OCI-LY3 (cell line): ENCODE results near the gene TMPRSS2.

ENCODE experiments used
- EZH2phosphoT487 ChIP-seq: fragments of 200-600 bp; shearing (Covaris generic); IDR thresholded peaks from 2 replicates; pipeline ENCODE4 v1.6.1; 2018; ENCODE audit warnings: antibody characterized with exemption, mixed run types, low read depth
- TF ChIP-seq, protein P1 (sequence below): fragments of 200-600, 300-600 bp; sonication (generic); IDR thresholded peaks from 2 replicates; pipeline ENCODE4 v1.5.1; 2014; ENCODE audit warnings: antibody characterized with exemption, low read length, low read depth

DNA sequence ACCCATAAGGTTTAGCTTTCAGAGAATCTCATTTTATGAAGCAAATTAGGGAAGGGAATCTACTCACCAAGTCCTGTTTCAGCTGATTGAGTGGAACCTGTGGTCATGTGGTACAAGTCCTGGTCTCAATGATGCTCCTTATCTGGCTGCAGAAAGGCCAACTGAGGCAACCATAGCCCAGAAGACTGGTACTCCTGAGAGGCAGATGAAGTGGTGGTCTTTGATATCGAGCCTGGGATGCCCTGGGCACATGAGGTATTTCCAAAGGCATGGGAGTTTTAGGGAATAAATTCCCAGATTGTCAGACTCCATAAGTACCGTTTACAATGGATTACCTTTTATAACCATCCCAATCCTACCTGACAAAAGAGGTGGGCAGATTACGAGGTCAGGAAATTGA lies 78.7 kb downstream of the TMPRSS2 start:
- TF ChIP-seq, protein P1, sequence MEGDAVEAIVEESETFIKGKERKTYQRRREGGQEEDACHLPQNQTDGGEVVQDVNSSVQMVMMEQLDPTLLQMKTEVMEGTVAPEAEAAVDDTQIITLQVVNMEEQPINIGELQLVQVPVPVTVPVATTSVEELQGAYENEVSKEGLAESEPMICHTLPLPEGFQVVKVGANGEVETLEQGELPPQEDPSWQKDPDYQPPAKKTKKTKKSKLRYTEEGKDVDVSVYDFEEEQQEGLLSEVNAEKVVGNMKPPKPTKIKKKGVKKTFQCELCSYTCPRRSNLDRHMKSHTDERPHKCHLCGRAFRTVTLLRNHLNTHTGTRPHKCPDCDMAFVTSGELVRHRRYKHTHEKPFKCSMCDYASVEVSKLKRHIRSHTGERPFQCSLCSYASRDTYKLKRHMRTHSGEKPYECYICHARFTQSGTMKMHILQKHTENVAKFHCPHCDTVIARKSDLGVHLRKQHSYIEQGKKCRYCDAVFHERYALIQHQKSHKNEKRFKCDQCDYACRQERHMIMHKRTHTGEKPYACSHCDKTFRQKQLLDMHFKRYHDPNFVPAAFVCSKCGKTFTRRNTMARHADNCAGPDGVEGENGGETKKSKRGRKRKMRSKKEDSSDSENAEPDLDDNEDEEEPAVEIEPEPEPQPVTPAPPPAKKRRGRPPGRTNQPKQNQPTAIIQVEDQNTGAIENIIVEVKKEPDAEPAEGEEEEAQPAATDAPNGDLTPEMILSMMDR: no peak
- TF ChIP-seq EZH2phosphoT487: no peak
